Suprapubic skin (tissue), 4 donors: ENCODE measurements around the gene PANX1. TPM values are rescaled to one million over a fixed set of nuclear protein-coding genes. Genes with fewer than 3 reads are reported as not detected.

Experiments used
- DNase-seq, 2 donors: peaks; one replicate each; pipeline ENCODE4 v3.0.0-alpha.2; 2019; ENCODE audit warnings: low spot score in 2 of 2
- H3K27ac ChIP-seq: fragments of 200-600 bp; sonication (generic); one replicate; pipeline ENCODE4 v1.5.1; 2019
- H3K27me3 ChIP-seq: fragments of 200-600 bp; sonication (generic); one replicate; pipeline ENCODE4 v1.5.1; 2019
- H3K36me3 ChIP-seq: fragments of 200-600 bp; sonication (generic); one replicate; pipeline ENCODE4 v1.5.1; 2019
- H3K4me1 ChIP-seq: fragments of 200-600 bp; sonication (generic); one replicate; pipeline ENCODE4 v1.5.1; 2019
- H3K4me3 ChIP-seq: fragments of 200-600 bp; sonication (generic); one replicate; pipeline ENCODE4 v1.5.1; 2019; ENCODE audit warnings: mild to moderate bottlenecking
- H3K9me3 ChIP-seq: fragments of 200-600 bp; sonication (generic); one replicate; pipeline ENCODE4 v1.5.1; 2019
- EP300 ChIP-seq: sonication (generic); formaldehyde crosslinking; IDR thresholded peaks from one replicate; pipeline ENCODE4 v1.6.1; 2017; ENCODE audit warnings: antibody characterized with exemption
- POLR2A ChIP-seq, 2 donors: fragments of 450-650 bp; IDR thresholded peaks; one replicate each; pipeline ENCODE4 v1.6.1; 2017; ENCODE audit warnings: antibody characterized with exemption in 2 of 2, mild to moderate bottlenecking in 2 of 2, moderate library complexity in 2 of 2
- POLR2AphosphoS5 ChIP-seq, 3 donors: sonication (generic); formaldehyde crosslinking; IDR thresholded peaks; one replicate each; pipeline ENCODE4 v1.6.1; 2017; ENCODE audit warnings: antibody characterized with exemption in 3 of 3
- WGBS: methylation state at CpG from one replicate; pipeline ENCODE4 v1.1.5; 2018; 5-methylcytosine and 5-hydroxymethylcytosine counted together
- total RNA-seq, 4 donors: library from RNA; depleted of rRNA; stranded (reverse); fragments of >200 nt; gene quantifications; one replicate each; pipeline ENCODE4 v1.1.0, GENCODE V29; 2016
- TF ChIP-seq, protein P1 (sequence below), 2 donors: fragments of 200-600 bp in 1 of 2; fragments of 450-650 bp in 1 of 2; sonication (generic) in 1 of 2; IDR thresholded peaks; one replicate each; pipeline ENCODE4 v1.5.1; 2016 to 2019; ENCODE audit warnings: antibody characterized with exemption in 2 of 2, mild to moderate bottlenecking in 1 of 2, moderate library complexity in 1 of 2

Gene PANX1
- total RNA-seq, 4 donors from 2014 or later: 8.9 to 42.7 (median 28.2) TPM

DNA sequence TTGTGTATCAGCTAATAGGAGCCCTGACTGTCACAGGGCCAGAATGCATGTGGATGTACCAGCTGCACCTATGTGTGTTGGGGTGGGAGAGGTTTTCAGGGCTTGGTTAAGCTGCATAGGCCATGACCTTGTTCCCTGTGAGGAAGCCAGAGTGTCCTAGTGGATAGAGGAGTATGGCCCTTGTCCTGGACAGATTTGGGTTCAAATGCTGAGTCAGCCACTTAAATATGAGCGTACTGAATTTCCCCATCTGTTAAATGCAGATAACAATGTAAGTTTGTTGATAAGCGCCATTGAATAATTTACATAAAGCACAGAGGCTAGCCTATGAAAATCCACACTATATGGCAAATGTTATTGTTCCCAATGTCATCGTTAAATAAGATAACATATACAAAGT lies 74.4 kb downstream of the PANX1 start:
- TF ChIP-seq EP300: no peak
- TF ChIP-seq, protein P1, sequence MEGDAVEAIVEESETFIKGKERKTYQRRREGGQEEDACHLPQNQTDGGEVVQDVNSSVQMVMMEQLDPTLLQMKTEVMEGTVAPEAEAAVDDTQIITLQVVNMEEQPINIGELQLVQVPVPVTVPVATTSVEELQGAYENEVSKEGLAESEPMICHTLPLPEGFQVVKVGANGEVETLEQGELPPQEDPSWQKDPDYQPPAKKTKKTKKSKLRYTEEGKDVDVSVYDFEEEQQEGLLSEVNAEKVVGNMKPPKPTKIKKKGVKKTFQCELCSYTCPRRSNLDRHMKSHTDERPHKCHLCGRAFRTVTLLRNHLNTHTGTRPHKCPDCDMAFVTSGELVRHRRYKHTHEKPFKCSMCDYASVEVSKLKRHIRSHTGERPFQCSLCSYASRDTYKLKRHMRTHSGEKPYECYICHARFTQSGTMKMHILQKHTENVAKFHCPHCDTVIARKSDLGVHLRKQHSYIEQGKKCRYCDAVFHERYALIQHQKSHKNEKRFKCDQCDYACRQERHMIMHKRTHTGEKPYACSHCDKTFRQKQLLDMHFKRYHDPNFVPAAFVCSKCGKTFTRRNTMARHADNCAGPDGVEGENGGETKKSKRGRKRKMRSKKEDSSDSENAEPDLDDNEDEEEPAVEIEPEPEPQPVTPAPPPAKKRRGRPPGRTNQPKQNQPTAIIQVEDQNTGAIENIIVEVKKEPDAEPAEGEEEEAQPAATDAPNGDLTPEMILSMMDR (IDR thresholded peaks at IDR 0.05): no peak
- TF ChIP-seq POLR2A (IDR thresholded peaks at IDR 0.05): no peak
- no peak for TF ChIP-seq POLR2AphosphoS5 (IDR thresholded peaks at IDR 0.05)
- Histone ChIP-seq H3K27ac (no peak overlapping the region), H3K4me1 (no peaks in the 10 kb centered on the region), H3K9me3 (no peaks in the 10 kb centered on the region), H3K27me3 (peaks cover 4% of the 10 kb centered on the region), H3K36me3 (no peaks in the 10 kb centered on the region), H3K4me3 (no peak overlapping the region)
- DNase-seq: no peak
- 95% methylated on average over 3 of the region's 3 CpGs for WGBS

DNA sequence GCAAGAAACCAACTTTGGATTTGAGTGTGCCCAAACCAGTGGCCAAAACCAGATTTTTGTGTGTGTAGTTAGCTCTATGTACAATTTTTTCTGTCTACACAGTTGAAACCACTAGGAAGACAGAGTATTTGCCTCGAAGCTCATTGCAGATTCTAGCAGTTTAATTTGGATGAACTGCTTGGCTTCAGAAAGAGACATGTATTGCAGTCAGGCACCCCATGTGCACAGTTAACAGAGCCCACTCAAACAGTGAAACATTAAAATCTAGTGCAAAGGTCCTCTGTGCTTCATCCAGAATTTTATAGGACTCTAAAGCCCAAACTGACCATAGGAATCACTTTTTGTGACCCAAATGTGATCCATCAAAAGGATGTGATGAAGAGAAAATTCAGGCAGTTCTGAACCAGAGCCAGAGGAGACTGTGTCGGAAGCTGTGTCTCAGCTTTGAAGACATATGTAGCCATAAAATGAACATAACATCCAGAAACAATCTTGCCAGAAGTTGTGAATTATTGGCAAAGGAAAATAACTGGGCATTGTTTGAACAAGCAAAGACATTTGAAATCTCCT lies 82.7 kb downstream of the PANX1 start:
- no peaks in the 10 kb centered on the region for H3K27me3 ChIP-seq
- H3K4me3 ChIP-seq: no peak overlapping the region
- no peaks in the 10 kb centered on the region for H3K4me1 ChIP-seq
- no peak for DNase-seq
- H3K9me3 ChIP-seq: peaks cover 4% of the 10 kb centered on the region
- TF ChIP-seq POLR2AphosphoS5 (IDR thresholded peaks at IDR 0.05) (no peak), POLR2A (IDR thresholded peaks at IDR 0.05) (no peak), EP300 (no peak)
- TF ChIP-seq, protein P1 (IDR thresholded peaks at IDR 0.05): no peak
- no peak overlapping the region for H3K27ac ChIP-seq
- H3K36me3 ChIP-seq: no peaks in the 10 kb centered on the region
- 41% methylated on average over 2 of the region's 2 CpGs for WGBS

DNA sequence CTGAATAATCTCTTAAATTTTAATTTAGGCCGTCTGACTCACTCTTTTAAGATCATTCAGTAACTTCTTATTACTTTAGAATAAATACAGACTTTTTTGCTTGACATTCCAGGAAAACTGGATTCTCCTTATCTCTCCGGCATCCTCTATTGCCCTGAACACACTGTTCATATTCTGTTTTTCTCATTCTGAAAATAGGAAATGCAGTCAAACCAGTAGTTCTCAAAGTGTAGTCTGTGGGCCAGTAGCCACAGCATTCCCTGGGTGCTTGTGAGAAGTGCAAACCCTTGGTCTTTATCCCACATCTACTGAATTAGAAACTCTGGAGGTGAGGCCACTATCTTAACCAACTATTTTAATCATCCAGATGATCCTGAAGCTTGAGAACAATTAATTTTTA lies 84.3 kb downstream of the PANX1 start:
- no peak overlapping the region for H3K4me3 ChIP-seq
- no peaks in the 10 kb centered on the region for H3K36me3 ChIP-seq
- H3K4me1 ChIP-seq: no peaks in the 10 kb centered on the region
- TF ChIP-seq, protein P1 (IDR thresholded peaks at IDR 0.05): no peak
- DNase-seq: no peak
- H3K9me3 ChIP-seq: peaks cover 4% of the 10 kb centered on the region
- 80% methylated on average over 2 of the region's 2 CpGs for WGBS
- H3K27me3 ChIP-seq: no peaks in the 10 kb centered on the region
- no peak overlapping the region for H3K27ac ChIP-seq

DNA sequence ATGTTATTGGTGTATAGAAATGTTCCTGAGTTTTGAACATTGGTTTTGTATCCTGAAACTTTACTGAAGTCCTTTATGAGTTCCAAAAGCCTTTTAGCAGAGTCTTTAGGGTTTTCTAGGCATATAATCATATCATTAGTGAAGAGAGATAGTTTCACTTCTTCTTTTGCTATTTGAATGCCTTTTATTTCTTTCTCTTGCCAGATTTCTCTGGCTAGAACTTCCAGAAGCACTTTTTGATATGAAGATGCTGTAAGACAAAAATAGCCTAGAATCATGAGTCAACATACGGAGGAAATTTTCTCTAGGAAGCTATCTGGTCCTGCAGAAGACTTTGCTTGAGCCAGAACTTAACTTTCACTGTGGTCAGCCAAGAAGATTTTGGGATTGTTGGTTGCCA lies 89.1 kb downstream of the PANX1 start:
- Histone ChIP-seq H3K27ac (no peak overlapping the region), H3K27me3 (no peaks in the 10 kb centered on the region), H3K9me3 (no peaks in the 10 kb centered on the region), H3K4me3 (no peak overlapping the region), H3K4me1 (no peaks in the 10 kb centered on the region), H3K36me3 (no peaks in the 10 kb centered on the region)
- 88% methylated on average over 1 of the region's 1 CpG for WGBS
- DNase-seq: no peak
- TF ChIP-seq EP300 (no peak), POLR2AphosphoS5 (IDR thresholded peaks at IDR 0.05) (no peak), POLR2A (IDR thresholded peaks at IDR 0.05) (no peak)

DNA sequence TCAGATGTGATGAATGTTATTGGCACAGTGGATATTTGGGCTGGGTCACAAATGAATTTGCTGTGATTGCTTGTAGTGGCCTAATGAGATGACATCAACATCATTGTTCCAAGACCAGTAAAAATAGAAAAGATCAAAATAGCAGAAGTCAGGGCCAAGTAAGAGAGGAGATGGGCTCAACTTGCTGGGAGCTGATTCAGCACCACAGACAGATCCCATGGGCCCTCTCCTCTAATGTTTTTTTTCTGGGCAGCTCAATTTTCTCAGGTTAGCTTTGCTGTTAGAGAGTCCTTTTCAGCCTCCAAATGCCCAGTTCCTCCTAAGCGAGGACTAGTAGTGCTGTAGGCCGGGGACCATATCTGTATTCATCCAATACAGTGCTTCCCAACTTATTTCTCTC lies 89.7 kb downstream of the PANX1 start:
- WGBS: 93% methylated on average over 2 of the region's 2 CpGs
- no peaks in the 10 kb centered on the region for H3K9me3 ChIP-seq

More for the DNA sequence above, 89.7 kb downstream of the PANX1 start:
- Histone ChIP-seq H3K27ac (no peak overlapping the region), H3K4me1 (no peaks in the 10 kb centered on the region), H3K27me3 (no peaks in the 10 kb centered on the region), H3K4me3 (no peak overlapping the region), H3K36me3 (no peaks in the 10 kb centered on the region)
- DNase-seq: no peak
- TF ChIP-seq EP300 (no peak), POLR2AphosphoS5 (IDR thresholded peaks at IDR 0.05) (no peak), POLR2A (IDR thresholded peaks at IDR 0.05) (no peak)
- TF ChIP-seq, protein P1 (IDR thresholded peaks at IDR 0.05): no peak
